CD4-positive, alpha-beta T cell treated with Interleukin-17A for 1 hour (primary cell): ENCODE measurements around the gene PIMREG.

Source experiments
- DNase-seq: peaks from one replicate; pipeline ENCODE4 v3.0.0-alpha.2; 2020

PIMREG gene

GRCh38 chr17:6439951-6440350 lies 4.3 kb upstream of the PIMREG start:
- DNase-seq, result no peak

GRCh38 chr17:6442775-6443174 lies 1.5 kb upstream of the PIMREG start:
- DNase-seq, result no peak

- no peak for DNase-seq
These were observed 498 bp downstream of the PIMREG start for GRCh38 chr17:6444571-6445335.

DNA sequence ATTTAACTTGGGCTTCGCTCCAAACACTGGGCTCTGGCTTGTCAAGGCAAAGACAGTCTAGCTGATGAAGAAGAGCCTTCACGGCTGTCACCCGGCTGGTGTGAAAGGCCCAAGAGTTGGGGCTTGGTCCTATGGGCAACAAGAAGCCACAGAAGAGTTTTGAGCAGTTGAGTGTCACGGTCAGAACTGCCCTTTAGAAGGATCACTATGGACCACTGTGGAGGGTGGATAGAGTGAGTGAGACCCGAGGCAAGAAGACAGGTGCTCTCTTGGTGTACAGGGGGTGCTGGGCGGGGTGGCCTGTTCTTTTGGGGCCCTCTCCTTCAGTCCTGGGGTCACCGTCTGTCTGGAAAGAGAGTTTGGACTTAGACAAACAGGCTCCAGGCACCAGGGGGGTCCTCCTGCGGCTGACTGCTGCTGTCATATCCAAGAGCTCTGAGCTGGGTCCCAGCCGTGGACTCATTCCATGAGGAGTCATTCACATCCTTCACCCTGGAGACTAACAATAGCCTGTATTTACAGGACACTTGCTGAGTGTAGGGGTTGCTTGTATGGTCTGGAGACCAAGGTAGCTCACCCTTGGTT lies 2.4 kb downstream of the PIMREG start:
- DNase-seq, result no peak

DNA sequence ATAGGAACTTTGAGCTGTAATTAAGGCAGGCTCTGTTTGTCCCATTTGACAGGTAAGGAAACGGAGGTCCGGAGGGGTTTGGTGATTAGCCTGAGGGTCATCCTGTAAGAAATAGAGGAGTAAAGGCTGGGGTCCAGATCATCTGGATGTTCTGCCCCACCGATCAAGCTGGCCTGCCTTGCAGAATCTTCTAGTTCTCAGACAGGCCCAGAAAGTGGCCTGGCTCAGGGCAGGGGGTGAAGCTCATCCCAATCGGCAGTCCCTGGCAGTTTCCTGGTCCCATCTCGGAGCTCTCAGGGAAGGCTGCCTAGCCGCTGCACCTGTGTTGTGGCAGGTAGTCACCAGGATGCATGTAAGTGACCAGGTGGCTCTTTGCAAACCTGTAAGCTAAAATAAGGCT lies 4.2 kb downstream of the PIMREG start:
- DNase-seq, result no peak

DNA sequence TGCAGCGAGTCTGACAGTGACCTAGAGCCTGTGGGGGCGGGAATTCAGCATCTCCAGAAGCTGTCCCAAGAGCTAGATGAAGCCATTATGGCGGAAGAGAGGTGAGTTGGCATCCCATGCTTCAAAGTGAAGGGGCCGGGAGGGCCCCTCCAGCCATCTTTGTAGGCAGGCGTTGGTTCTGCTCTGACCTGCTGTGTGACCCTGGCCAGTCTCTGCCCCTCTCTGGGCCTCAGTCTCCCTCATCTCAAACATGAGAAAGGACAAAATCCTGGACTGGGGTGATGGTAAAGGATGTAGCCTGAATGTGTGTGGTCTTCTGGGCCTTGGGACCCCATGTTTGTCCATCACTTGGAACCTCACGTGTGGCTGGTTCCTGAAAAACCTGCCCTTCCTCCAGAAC lies 5.1 kb downstream of the PIMREG start:
- DNase-seq, result no peak

DNA sequence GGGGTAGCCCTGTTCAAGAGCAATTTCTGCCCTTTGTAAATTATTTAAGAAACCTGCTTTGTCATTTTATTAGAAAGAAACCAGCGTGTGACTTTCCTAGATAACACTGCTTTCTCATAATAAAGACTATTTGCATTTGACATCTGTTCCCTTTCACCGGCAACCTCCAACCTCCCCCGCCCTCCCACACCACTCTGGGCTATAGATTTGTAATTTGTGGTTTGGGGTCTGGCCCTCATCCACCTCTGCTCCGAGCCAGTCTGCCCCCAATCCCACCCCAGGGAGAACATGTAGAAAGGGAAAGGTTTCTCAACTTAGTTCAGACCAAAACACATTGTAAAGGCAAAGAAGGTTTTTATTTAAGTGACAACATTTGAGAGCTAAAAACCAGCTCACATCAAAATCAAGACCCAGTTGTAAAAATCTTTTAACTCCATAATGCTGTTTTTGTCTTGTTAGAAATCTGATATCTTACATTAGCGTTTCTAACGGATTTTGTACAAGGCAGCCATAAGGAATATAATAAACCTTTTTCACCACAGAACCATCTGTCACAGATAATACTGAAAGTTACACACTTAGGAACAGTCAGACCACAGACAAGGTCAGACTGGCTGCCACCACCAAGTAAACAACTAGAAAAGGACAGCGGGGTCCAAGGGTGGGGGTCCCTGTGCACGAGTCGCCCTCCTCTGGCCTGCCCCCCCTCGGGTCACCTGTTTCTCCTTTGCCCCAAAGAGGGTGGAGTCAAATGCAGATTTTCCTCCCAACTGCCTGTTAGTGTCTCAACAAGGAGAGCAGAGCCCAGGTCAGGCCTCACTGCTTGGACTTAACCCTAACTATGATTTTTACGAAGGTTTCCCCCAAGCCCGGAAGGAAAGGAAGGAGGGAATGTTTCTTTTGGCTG lies 6.9 kb downstream of the PIMREG start:
- DNase-seq, result no peak

- DNase-seq, result no peak
These were observed 8.4 kb downstream of the PIMREG start for GRCh38 chr17:6452471-6453266.

DNA sequence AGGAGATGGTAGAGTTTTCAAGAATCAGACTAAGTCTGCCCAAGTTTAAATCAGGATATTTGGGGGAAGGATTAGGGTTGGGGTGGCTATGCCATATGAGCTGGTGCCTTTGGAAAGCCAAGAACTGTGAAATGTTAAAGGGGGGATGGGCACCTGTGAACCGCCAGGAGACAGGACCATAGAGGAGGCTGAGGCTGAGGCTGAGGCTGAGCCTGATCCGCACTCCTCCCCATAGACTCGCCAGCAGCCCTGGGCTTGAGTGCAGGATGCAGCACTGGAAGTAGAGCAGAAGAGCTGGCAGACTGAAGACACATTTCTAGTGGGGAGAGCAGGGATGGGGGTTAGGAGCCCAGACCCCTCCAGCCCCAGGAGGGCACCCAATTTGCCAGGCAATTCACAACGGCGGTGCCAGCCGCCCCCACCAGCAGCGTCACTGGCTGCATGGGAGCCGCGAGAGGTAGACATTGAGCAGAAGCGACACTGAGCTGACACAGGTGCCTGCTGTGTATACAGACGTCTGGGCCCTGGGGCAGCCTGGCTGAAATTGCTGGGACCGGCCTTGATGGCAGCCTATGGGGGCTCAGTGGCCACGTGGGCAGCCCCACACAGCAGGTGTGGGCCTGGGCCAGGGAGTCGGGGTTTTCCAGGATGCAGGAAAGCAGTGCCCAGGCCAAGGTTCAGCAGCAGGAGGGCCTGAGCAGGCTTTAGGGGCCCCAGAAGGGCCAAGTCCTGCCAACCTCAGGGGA lies 9.2 kb downstream of the PIMREG start:
- DNase-seq, result no peak

DNA sequence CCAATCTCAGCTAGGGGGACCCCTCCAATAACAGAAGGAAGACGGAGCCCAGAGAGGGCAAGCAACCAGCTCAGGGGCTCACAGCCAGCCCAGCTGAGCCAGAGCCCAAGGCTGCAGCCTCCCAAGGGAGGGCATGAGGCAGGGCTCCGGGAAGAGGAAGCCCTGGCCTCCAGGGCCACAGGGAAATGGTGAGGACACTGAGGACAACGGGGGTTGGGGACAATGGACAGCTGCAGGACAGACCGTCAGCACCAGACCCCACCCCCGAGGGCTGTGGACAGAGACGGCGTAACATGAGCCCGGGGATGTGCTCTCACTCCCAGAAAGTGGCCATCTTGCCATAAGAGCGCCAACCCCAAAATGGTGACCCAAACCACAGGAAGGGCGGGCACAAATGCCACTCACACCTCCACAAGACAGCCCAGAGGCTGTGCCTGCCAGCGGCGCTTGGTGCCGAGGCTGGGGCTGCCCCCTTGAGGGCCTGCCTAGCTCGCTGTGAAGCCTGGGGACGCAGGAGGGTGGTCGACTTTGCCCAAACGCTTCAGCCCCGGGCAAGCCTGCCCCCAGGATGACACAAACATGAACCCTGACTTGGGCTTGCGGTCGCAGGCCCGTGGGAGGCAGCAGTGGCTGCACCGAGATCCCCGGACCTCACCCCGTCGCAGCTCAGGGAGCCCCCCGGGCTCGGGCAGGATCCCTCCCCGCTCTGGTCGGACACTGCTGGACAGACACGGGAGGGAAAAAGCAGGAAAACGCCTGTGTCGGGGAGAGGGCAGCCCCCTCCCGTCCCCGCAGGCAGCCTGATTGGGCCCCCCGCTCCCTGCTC lies 10.5 kb downstream of the PIMREG start:
- DNase-seq, result no peak

DNA sequence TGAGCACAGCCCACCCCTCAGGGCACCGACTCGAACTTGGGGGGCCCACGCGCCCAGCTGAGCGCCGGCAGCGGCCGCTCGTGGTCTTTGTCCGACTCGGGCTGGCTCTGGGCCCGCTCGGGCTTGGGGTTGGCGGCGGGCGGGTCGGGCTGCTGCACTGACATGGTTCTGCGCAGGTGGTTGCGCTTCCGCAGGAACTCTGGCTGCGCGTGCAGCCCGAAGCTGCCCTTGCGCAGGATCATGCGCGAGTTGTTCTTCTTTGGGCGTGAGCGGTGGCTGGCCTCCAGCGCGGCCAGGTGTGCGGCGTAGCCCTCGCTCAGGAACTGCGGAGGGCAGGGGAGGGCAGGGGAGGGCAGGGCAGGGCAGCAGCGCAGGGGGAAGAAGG lies 11.1 kb downstream of the PIMREG start:
- peak; percentile 51 for DNase-seq

- no peak for DNase-seq
These were observed 12.1 kb downstream of the PIMREG start for GRCh38 chr17:6456321-6456720.

GRCh38 chr17:6456914-6457687 lies 12.8 kb downstream of the PIMREG start:
- no peak for DNase-seq

GRCh38 chr17:6457688-6458459 lies 13.6 kb downstream of the PIMREG start:
- no peak for DNase-seq

DNA sequence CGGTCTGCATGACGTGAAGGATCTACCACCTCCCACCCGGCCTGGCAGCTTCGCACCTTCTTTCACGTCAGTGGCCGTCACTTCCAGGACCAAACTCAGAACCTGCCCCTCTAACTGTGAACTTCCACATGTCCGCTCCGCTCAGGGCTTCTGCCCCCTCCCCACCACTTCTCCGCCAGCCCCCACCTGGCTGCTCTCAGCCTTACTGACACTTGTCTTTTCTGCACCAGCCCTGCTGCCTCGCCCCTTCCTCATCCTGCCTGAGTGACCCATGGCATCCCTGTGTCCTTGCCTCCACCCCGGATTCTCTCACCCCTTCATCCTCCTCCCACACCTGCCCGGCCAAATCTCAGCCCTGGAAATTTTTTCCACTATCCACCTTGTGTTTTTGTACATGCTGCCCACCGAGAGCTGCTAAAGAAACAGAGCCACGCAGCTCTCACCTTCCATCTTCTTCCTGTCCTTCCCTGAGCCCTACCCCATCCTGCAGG lies 14.2 kb downstream of the PIMREG start:
- DNase-seq, result no peak

DNA sequence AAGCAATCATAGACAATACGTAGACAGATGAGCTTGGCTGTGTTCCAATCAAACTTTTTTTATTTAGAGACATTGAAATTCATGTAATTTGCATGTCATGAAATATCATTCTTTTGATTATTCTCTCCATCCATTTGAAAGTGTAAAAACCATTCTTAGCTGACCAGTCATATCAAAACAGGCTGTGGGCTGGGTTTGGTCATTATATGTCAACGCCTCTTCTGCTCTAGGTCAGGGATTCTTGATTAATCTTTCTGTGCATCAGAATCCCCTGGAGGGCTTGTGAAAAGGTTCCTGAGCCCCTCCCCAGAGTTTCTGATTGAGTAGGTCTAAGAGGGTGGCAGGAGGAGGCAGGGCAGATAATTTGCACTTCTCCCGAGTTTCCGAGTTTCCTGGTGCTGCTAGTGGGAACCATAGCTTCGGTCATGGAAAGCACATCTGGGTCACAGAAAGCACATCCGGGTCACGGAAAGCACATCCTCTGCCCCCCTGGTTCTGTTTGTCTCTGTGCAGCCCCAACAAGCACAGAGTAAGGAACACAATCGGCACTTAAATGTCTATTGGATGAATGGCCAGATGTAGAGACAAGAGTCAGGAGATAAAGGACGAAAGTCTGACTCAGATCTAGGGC lies 16.4 kb downstream of the PIMREG start:
- DNase-seq, result no peak

DNA sequence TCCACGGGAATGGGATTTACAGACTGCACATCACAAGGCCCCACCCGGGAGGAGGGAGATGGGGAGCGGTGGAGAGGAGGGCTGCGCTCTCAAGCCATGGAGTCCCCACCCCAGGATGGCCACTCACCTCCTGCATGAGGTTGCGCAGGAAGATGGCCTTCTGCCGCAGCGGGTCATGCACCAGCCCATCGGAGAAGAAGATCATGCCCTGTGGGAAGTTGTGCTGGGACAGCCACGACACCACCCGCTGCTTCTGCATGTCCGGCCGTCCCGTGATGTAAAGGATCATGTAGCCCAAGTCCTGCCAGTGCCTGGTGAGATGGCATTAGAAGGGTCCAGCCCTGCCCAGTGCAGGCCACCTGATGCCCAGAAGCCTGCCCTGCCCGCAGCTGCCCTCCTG lies 17.0 kb downstream of the PIMREG start:
- no peak for DNase-seq

GRCh38 chr17:6461792-6462524 lies 17.7 kb downstream of the PIMREG start:
- no peak for DNase-seq
